Lung (tissue), 16 donors: ENCODE data around the gene CAPNS1. TPM values are rescaled to one million over a fixed set of nuclear protein-coding genes. Genes with fewer than 3 reads are reported as not detected.

Experiments
- ATAC-seq: fragments of 200-7000 bp; cut with Tn5 transposase; one replicate; pipeline ENCODE4 v1.9.1; 2020; ENCODE audit warnings: moderate number of reproducible peaks; ENCODE audit not compliant: insufficient read depth, low FRiP score
- DNase-seq, 3 donors: peaks; one replicate each; pipeline ENCODE4 v3.0.0-alpha.2; 2013 to 2017
- H3K27ac ChIP-seq, 2 donors: one replicate each; pipeline ENCODE4 v1.5.1; 2013; ENCODE audit warnings: mild to moderate bottlenecking in 2 of 2, moderate library complexity in 2 of 2, control low read depth in 1 of 2, inconsistent platforms in 1 of 2, low read depth in 1 of 2, low read length in 1 of 2
- H3K27me3 ChIP-seq, 3 donors: one replicate each; pipeline ENCODE4 v1.5.1; 2013; ENCODE audit warnings: low read length in 2 of 3; ENCODE audit not compliant: control insufficient read depth in 3 of 3, insufficient read depth in 3 of 3
- H3K36me3 ChIP-seq, 4 donors: one replicate each; pipeline ENCODE4 v1.5.1; 2013; ENCODE audit warnings: low read length in 4 of 4, mild to moderate bottlenecking in 1 of 4, moderate library complexity in 1 of 4; ENCODE audit not compliant: control insufficient read depth in 4 of 4, insufficient read depth in 4 of 4
- H3K4me1 ChIP-seq, 5 donors: one replicate each; pipeline ENCODE4 v1.5.1; 2013; ENCODE audit warnings: low read length in 5 of 5, mild to moderate bottlenecking in 2 of 5, moderate library complexity in 1 of 5; ENCODE audit not compliant: control insufficient read depth in 5 of 5, insufficient read depth in 5 of 5
- H3K4me3 ChIP-seq: one replicate; pipeline ENCODE4 v1.5.1; 2013; ENCODE audit warnings: mild to moderate bottlenecking, control low read depth, moderate library complexity
- H3K9ac ChIP-seq, 2 donors: one replicate each; pipeline ENCODE4 v1.5.1; 2013; ENCODE audit warnings: low read length in 2 of 2, control low read depth in 1 of 2; ENCODE audit not compliant: insufficient read depth in 1 of 2
- H3K9me3 ChIP-seq, 4 donors: one replicate each; pipeline ENCODE4 v1.5.1; 2013; ENCODE audit warnings: low read length in 3 of 4, mild to moderate bottlenecking in 1 of 4, moderate library complexity in 1 of 4; ENCODE audit not compliant: control insufficient read depth in 4 of 4, insufficient read depth in 3 of 4
- WGBS, 2 donors: extraction: QIAGEN DNeasy Blood & Tissue Kit; methylation state at CpG; one replicate each; pipeline ENCODE4 v1.1.7; 2013; 5-methylcytosine and 5-hydroxymethylcytosine counted together
- long read RNA-seq, 5 donors: transcript quantifications; one replicate each; lab custom pipeline, GENCODE V29; 2026
- polyA plus RNA-seq, 2 donors: library from polyadenylated mRNA; stranded (reverse); fragments of 200-250 nt; gene quantifications; one replicate each; pipeline ENCODE4 v1.2.1, GENCODE V29; 2013
- total RNA-seq, 2 donors: library from RNA; depleted of rRNA in 1 of 2; stranded (reverse); fragments of >200 nt in 1 of 2; gene quantifications; one replicate each; pipeline ENCODE4 v1.2.1, GENCODE V29; 2014 to 2021
- TF ChIP-seq, protein P1 (sequence below): IDR thresholded peaks from 2 replicates; pipeline ENCODE4 v1.5.1; 2012; ENCODE audit warnings: mild to moderate bottlenecking; ENCODE audit errors: control extremely low read depth, extremely low read depth
- donor health status: control.
- donor health status: control.
- donor health status: Bipolar disorder and iron deficiency.
- donor health status: healthy.
- donor health status: DM: yes; HTN: yes; CAD: no.

CAPNS1 gene
- total RNA-seq = 100 to 1,000 TPM; 201 to 743 TPM
- polyA plus RNA-seq = 100 to 1,000 TPM; 654 to 689 TPM
- long read RNA-seq, donor 1, transcript CAPNS1-201 (11 exons, 1,918 nt) = major isoform, 74 of 182 reads
- long read RNA-seq, donor 1, partial matches to known transcripts = 68 of 182 reads
- long read RNA-seq, donor 1, other reads (novel, unspliced or antisense) = 40 of 182 reads
- long read RNA-seq, donor 2, transcript CAPNS1-201 (11 exons, 1,918 nt) = major isoform, 21 of 80 reads
- long read RNA-seq, donor 2, partial matches to known transcripts = 50 of 80 reads
- long read RNA-seq, donor 2, other reads (novel, unspliced or antisense) = 9 of 80 reads
- long read RNA-seq, donor 3, transcript CAPNS1-201 (11 exons, 1,918 nt) = major isoform, 30 of 99 reads
- long read RNA-seq, donor 3, partial matches to known transcripts = 59 of 99 reads
- long read RNA-seq, donor 3, other reads (novel, unspliced or antisense) = 9 of 99 reads
- long read RNA-seq, donor 4, transcript CAPNS1-201 (11 exons, 1,918 nt) = major isoform, 26 of 108 reads
- long read RNA-seq, donor 4, partial matches to known transcripts = 70 of 108 reads
- long read RNA-seq, donor 4, other reads (novel, unspliced or antisense) = 11 of 108 reads
- long read RNA-seq, donor 5, transcript CAPNS1-201 (11 exons, 1,918 nt) = major isoform, 69 of 152 reads
- long read RNA-seq, donor 5, partial matches to known transcripts = 60 of 152 reads
- long read RNA-seq, donor 5, other reads (novel, unspliced or antisense) = 22 of 152 reads

GRCh38 chr19:36139473-36140303, at the start of gene CAPNS1:
CAPNS1 (plus strand) TSS chr19:36140066; CDS start chr19:36141012, 946 bp downstream.
- no peaks in the 10 kb centered on the region for H3K9me3 ChIP-seq
- WGBS, 2 donors = 0% methylated on average over 65 to 75 of the region's 75 CpGs
- ATAC-seq = peak; percentile 88
- peak within 1 kb of the TSS; percentile 88 for H3K4me3 ChIP-seq
- H3K4me1 ChIP-seq = peaks cover 0 to 7% (median 4%) of the 10 kb centered on the region in 5 donors
- TF ChIP-seq, protein P1, sequence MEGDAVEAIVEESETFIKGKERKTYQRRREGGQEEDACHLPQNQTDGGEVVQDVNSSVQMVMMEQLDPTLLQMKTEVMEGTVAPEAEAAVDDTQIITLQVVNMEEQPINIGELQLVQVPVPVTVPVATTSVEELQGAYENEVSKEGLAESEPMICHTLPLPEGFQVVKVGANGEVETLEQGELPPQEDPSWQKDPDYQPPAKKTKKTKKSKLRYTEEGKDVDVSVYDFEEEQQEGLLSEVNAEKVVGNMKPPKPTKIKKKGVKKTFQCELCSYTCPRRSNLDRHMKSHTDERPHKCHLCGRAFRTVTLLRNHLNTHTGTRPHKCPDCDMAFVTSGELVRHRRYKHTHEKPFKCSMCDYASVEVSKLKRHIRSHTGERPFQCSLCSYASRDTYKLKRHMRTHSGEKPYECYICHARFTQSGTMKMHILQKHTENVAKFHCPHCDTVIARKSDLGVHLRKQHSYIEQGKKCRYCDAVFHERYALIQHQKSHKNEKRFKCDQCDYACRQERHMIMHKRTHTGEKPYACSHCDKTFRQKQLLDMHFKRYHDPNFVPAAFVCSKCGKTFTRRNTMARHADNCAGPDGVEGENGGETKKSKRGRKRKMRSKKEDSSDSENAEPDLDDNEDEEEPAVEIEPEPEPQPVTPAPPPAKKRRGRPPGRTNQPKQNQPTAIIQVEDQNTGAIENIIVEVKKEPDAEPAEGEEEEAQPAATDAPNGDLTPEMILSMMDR = no peak
- H3K27me3 ChIP-seq = no peaks in the 10 kb centered on the region
- H3K9ac ChIP-seq = peak within 1 kb of the TSS; percentile 96 to 97
- peak; percentile 98 to 99 (median 98) for DNase-seq
- peaks cover 8 to 19% (median 16%) of the 10 kb centered on the region in 4 donors for H3K36me3 ChIP-seq
- peak within 1 kb of the TSS; percentile 98 to 99 for H3K27ac ChIP-seq

DNA sequence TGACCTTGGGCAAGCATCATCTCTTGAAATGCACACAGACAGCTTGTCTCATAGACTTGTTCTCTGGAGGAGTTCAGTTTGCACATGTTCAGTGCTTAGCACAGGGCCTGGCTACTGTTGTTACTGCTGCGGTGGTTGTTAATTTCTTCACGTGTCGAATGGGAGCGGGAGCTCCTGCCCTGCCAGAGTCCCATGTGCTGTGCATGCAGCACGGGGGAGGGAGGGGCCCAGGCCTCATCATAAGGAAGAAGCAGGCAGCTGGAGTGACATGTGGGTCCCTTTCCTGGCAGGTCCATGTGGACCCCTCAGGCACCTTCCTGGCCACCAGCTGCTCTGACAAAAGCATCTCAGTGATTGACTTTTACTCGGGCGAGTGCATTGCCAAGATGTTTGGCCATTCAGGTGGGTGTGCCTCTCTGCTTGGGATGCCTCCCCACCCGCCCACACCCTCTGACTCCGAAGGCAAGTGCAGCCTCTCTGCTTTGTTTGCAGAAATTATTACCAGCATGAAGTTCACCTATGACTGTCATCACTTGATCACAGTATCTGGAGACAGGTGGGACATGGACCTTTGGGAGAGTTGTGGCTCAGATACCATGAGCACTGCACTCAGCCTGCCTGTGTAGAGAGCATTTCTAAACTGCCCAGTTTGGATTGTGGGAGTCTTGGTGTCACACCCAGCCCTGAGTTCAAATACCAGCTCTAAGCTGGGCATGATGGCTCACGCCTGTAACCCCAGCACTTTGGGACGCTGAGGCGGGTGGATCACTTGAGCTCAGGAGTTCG, 48.8 kb upstream of the CAPNS1 start:
- Histone ChIP-seq H3K4me1 (no peaks in the 10 kb centered on the region), H3K9ac (no peak overlapping the region), H3K27ac (no peak overlapping the region), H3K9me3 (no peaks in the 10 kb centered on the region), H3K4me3 (no peak overlapping the region), H3K27me3 (no peaks in the 10 kb centered on the region), H3K36me3 (peaks cover 0 to 3% (median 0%) of the 10 kb centered on the region in 4 donors)
- WGBS, 2 donors = 80 to 92% methylated on average over 13 of the region's 13 CpGs
- ATAC-seq = no peak
- TF ChIP-seq, protein P1 = no peak
- no peak for DNase-seq

- H3K4me3 ChIP-seq = no peak overlapping the region
- no peak overlapping the region for H3K27ac ChIP-seq
- 96 to 97% methylated on average over 7 of the region's 7 CpGs for WGBS, 2 donors
These were observed 47.3 kb upstream of the CAPNS1 start for GRCh38 chr19:36092566-36092965.

More at GRCh38 chr19:36092566-36092965, 47.3 kb upstream of the CAPNS1 start:
- DNase-seq (no peak), ATAC-seq (no peak)
- H3K4me1 ChIP-seq = no peaks in the 10 kb centered on the region
- H3K9ac ChIP-seq = no peak overlapping the region
- peaks cover 0 to 3% (median 0%) of the 10 kb centered on the region in 4 donors for H3K36me3 ChIP-seq
- H3K9me3 ChIP-seq = no peaks in the 10 kb centered on the region
- TF ChIP-seq, protein P1 = no peak
- no peaks in the 10 kb centered on the region for H3K27me3 ChIP-seq
